GM19240 (cell line): ENCODE measurements around the gene TUBB4B.
"Not testable (repeated sequence)": the region's sequence is repeated elsewhere in the genome, so short reads cannot be mapped to it uniquely, and the experiment has no call there.

Experiments
- DNase-seq: peaks from one replicate; pipeline ENCODE4 v3.0.0; 2011; ENCODE audit warnings: low spot score; ENCODE audit not compliant: insufficient read length

Gene TUBB4B

GRCh38 chr9:137251490-137252268 is 10.6 kb downstream of the TUBB4B start:
- no peak for DNase-seq

GRCh38 chr9:137252555-137253506 is 11.7 kb downstream of the TUBB4B start:
- DNase-seq = no peak

- no peak for DNase-seq
Measured at GRCh38 chr9:137253717-137254623, 12.9 kb downstream of the TUBB4B start.

GRCh38 chr9:137254624-137255447 is 13.7 kb downstream of the TUBB4B start, which contains the start of gene NELFB:
Gene NELFB, plus strand, starts transcription at chr9:137255327.
- peak; percentile 98 for DNase-seq

GRCh38 chr9:137255448-137256114 is 14.5 kb downstream of the TUBB4B start:
- no peak for DNase-seq

- no peak for DNase-seq
Measured at GRCh38 chr9:137256362-137256761, 15.3 kb downstream of the TUBB4B start.

GRCh38 chr9:137256856-137257255 is 15.8 kb downstream of the TUBB4B start:
- DNase-seq = no peak

- not testable (repeated sequence) for DNase-seq
Measured at GRCh38 chr9:137262173-137262908, 21.3 kb downstream of the TUBB4B start.

GRCh38 chr9:137262909-137263285 is 21.8 kb downstream of the TUBB4B start:
- DNase-seq = no peak

GRCh38 chr9:137263506-137263905 is 22.4 kb downstream of the TUBB4B start:
- no peak for DNase-seq

GRCh38 chr9:137264067-137264466 is 23.0 kb downstream of the TUBB4B start:
- no peak for DNase-seq

GRCh38 chr9:137265496-137266161 is 24.5 kb downstream of the TUBB4B start:
- no peak for DNase-seq

GRCh38 chr9:137266162-137266527 is 25.1 kb downstream of the TUBB4B start:
- DNase-seq = no peak

- DNase-seq = no peak
Measured at GRCh38 chr9:137266585-137267453, 25.7 kb downstream of the TUBB4B start.

GRCh38 chr9:137267933-137268355 is 26.9 kb downstream of the TUBB4B start:
- no peak for DNase-seq

GRCh38 chr9:137268538-137269201 is 27.6 kb downstream of the TUBB4B start:
- no peak for DNase-seq

- no peak for DNase-seq
Measured at GRCh38 chr9:137269231-137269772, 28.2 kb downstream of the TUBB4B start.
